SK-MEL-5 (cell line): ENCODE data around the gene DTNBP1. TPM values are rescaled to one million over a fixed set of nuclear protein-coding genes. Genes with fewer than 3 reads are reported as not detected.

Source experiments
- DNase-seq: peaks from one replicate; pipeline ENCODE4 v3.0.0-alpha.2; 2016; ENCODE audit warnings: low read depth, low spot score
- in situ Hi-C: cut with HindIII; loops from 2 replicates; pipeline ENCODE4 v1.10.0; 2016; ENCODE audit warnings: low sequenced_read_pairs, high pct_unique_total_duplicates, low pct_unique_long_range_greater_than_20kb
- total RNA-seq: library from RNA; depleted of rRNA; stranded (reverse); fragments of >200 nt; shearing (Covaris generic); gene quantifications from 2 replicates; pipeline ENCODE4 v1.2.3, GENCODE V29; 2014

The DTNBP1 gene
- total RNA-seq, 1 experiment from 2014 or later: 8.3 TPM

DNA sequence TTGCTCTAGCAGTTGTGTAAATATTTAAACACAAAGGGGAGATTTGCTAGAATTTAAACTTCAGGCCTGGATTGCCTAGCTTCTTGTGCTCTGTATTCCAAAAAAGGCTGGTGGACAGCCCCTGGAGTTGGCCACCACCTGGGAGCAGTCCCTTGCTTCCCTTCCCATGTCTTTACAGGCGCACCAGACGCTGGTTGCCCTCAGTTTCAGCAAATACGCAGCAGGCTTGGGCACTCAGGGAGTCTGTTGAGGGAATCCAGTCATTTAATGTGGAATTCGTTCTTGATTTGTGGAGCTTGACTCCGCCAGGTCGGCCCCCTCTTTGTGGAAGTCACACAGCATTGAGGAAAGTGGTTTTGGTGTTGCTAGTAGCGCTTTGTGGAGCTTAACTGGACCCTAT lies 156.8 kb downstream of the DTNBP1 start:
- in situ Hi-C loops: no loop called here
- no peak for DNase-seq

DNA sequence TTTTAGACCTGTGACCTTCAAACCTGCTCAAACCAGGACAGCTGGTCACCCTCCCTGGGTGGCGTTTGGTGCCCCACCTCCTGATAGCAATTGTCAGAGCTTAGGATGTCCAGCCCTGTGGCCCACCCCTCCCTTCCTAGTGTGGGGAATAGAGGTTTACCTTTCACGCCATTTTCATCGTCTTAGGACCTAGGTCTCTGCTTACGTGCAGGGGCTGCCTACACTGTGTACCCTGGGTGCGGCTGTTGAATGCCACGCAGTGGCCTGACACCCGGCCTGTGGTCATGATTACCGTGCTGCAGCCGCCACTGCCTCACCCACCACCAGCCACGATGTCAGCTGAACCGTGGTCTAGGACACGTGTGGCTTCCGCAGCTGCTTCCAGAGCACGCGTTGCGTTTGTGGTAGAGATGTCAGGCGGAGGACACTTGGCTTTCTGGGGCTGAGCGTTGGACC lies 157.3 kb downstream of the DTNBP1 start:
- in situ Hi-C loops: no loop called here
- no peak for DNase-seq

DNA sequence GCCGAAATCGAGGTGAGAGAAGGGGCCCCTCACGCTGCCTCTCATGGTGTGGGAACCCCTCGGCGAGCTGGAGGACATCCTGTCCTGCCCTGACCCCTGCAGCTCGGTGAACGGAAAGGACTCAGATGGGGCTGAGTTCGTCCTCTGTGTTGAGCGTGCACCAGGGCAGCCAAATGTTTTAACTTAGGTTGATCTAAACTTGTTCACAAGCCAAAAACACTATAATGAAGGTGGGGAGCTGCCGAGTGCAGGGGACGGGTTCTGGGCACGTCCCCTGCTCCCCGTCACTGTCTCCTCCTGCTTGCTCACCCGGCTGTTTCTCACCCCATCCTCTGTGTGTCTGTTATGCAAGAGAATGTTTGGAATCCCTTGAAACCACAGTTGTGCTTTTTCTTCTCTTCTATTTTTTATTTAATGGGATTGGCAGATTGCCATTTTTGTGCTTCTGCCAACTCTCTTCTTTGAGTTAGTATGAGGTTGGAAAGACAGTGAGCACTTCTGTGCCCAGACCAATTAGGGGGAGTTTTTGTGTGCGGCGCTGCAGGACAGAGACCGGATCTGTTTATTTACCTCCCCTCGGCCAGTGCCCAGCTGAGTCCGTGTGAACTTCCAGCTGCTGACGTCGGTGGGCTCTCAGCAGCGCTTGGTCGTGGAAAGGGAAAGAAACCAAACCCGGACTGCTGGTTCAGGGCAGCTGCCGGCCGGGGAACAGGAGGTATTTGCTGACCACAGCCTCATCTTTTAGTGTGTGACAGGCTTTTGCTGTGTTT lies 158.1 kb downstream of the DTNBP1 start:
- peak; percentile 100 for DNase-seq
- in situ Hi-C loops: no loop called here

DNA sequence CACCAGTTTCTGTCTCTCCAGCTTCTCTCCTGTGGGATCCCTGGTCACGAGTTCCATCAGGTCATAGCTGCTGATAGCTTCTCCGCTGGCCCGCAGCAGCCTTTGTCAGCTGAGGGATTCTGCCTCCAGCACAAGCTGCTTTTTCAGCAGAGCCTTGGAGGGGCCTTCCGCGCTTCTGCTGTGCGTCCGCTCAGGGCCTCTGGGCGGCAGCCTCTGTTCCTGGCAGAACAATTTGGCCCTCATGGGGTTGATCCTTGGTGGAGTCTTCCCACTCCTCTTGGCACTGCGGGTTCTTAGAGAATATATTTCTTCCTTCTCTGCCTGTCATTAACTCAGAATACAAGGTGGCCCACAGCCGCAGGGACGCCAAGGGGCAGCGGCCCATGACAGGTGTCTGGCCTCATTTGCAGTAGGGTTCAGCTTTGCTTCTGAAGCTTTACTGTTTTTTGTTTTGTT lies 158.8 kb downstream of the DTNBP1 start:
- in situ Hi-C loops: no loop called here
- peak; percentile 47 for DNase-seq

DNA sequence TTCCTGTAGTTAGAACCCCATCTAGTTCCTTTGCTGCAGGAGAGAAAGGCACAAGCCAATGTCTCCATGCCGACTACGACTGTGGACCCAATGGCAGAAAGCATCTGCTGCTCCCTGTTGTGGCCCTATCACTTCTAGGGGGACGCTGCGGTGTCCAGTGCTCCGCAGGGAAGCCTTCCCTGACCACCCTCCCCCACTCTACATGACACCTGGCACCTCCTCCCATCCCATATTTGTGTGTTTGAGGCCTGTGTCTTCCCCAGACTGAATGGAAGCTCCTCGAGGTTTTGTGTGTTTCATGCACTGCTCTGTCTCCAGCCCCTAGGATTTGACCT lies 159.5 kb downstream of the DTNBP1 start:
- no peak for DNase-seq
- in situ Hi-C loops: no loop called here

DNA sequence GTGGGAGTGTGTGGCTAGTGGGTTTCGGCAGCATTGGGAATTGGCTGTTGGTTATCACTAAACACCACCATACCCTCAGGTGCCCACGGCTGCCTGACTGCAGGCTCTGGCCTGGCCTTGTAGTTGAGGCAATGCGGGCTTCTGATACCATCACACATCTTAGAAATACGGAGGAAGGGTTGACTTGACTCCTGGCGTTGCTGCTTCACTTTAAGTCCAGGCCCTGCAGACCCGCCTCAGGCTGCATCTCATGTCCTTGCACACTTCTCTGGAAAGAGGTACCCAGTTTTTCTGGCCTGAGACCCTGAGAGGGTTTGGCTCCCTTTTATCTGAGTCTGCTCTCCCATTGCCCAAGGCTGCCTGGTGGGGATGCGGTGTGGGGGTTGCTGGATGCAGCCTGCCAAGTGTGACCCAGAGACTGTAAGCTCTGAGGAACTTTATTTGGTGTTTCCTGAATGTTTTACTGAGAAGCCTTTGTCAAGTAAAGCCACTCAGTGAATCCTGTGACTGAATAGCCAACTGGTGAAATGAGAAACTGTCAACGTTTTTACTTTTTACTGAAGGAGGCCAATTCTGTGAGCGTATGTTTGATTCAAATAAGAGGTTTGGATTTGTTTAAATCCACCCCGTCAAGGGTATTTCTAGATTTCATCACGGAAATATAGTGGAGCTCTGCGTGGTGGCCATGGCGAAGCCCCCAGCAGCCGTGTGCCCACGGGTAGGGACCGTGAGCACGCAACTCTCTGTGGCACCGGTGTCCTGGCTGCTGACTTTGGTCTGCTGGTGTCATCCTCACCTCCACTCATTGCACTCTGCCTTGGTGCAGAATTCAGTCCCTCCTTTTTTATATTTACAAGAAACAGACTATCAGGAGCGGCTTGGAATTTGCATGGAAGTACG lies 160.1 kb downstream of the DTNBP1 start:
- peak; percentile 62 for DNase-seq
- in situ Hi-C loops: no loop called here

DNA sequence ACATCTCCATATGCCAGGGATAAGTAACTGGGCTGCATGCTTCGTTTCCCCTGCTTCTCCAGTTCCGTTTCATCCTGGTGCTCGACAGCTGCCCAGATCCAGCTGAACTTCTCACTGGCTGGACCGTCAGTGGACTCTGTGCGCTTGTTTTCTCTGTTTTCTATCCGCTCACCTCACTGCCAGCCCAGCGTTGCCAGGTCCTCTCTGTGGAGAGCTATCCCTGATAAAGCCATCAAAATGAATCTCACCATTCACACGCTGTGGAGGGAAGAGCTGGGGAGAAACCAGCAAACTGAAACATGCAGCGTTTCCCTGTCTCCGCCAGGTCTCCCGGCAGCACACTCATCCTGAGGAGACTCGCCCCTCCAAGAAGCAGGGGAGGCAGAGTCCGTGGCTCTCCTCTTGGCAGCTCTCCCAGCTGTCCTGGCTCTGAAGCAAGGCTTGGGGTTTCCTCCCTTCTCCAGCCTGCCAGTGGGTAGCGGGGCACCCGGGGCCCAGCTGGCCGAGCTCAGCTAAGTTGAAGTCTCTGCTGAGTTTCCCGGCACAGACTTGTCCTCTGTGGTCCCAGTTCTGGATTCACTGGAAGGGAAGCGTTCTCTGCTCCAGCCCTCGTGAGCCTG lies 160.9 kb downstream of the DTNBP1 start:
- in situ Hi-C loops: no loop called here
- no peak for DNase-seq

DNA sequence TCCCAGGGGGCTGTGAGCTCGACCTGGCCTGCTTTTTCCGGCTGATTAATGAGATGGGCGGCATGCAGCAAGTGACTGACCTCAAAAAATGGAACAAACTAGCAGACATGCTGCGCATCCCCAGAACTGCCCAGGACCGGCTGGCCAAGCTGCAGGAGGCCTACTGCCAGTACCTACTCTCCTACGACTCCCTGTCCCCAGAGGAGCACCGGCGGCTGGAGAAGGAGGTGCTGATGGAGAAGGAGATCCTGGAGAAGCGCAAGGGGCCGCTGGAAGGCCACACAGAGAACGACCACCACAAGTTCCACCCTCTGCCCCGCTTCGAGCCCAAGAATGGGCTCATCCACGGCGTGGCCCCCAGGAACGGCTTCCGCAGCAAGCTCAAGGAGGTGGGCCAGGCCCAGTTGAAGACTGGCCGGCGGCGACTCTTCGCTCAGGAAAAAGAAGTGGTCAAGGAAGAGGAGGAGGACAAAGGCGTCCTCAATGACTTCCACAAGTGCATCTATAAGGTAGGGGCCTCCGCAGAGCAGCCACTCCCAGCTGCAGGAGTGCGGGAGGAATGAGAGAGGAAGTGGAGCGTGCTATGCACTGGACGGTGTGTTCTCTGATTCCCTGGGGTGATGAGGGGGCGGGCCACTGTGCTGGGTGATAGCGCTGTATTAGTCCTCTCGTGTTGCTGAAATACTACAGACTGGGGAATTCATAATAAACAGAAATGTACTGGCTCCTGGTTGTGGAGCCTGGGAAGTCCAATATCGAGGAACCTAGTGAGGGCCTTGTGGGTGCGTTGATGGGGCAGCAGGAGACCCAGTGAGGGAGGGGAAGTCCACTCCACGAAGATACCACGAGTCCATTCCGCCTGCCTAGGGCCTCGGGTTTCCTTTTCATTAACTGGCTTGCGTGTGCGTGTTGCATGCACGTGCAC lies 161.7 kb downstream of the DTNBP1 start:
- in situ Hi-C loops: no loop called here
- no peak for DNase-seq

DNA sequence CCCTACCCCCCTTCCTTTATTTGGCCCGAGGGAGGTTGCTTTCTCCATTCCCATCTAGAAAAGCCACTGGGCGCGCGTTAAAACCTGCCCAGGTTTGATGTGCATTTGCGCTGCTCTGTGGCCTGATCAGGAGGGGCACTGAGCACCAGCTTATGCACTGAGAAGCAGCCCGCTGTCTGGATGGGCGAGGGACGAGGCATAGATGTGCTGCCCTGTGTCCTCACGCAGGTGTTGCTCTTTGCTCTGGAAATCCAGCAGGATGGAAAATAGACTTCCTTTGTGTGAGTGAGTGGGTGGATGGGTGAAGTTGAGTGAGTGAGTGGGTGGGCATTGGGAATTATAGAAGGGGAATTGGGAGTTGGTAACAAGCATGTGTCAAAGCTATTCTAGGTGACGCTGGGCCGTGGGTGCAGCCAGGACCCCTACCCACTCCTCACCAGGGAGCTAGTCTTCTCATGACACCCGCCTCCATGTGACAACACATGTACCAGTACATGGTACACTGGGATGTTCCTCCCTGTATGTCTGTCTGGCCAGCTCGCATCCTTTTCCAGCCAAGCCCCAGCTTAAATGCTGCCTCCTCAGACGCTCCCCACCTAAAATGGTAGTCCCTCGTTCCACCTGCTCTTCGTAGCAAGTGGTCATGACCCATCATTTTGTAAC lies 162.6 kb downstream of the DTNBP1 start:
- no peak for DNase-seq
- in situ Hi-C loops: no loop called here

DNA sequence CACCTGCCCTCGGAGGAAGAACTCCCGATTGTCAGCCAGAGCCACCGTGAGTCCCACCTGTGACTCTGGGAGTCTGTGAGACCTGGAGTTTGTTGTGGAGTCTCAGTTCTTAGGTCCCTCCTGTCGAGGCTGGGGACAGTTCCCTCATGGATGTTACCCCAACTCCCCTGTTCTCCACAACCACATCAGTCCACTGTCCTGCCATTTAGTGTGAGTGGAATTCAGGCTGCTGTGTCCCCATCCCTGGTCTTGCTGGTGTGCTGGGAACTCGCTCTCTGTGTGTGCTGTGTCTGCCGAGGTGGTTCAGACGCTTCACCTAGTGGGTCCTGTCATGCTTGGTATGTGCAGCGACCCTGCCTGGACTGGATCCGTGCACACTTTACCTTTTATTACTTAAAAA lies 163.2 kb downstream of the DTNBP1 start:
- DNase-seq: no peak
- in situ Hi-C loops: no loop called here

DNA sequence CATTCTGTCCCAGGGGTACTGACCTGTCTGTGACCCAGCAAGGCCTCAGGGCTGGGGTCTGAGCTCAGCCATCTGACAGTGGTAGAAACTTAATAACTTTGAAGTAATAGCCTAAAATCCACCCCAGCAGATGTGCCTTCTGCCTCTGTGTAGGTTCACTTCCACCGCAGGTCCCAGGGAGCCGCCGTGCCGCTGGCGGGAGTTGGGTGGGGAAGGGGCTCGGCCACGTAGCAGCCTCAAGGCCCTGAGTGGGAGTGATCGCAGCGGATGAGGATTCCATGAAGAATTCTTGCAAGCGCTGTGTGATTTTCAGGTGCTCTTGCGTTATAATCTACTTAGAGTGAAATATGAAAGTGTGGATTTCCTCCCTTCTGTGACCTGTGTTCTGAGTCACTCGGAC lies 163.7 kb downstream of the DTNBP1 start:
- DNase-seq: no peak
- in situ Hi-C loops: no loop called here

DNA sequence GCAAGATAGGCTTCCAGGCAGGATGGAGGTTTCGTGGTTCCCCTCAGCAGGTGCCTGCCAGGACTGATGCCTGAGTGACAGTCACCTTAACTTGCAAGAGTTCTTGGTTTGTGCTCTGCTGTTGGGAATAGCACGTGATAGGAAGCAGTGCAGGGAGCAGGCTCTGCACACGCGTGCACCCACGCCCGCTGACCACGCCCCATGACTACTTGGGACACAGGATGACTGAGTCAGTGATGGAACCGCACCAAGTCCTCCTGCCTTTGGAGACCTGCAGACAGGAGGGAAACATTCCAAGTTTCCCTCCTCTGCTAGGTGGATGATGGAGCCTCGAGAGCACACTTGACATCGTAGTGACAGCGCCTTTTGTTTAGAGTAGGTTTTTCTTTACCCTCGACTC lies 164.2 kb downstream of the DTNBP1 start:
- DNase-seq: no peak
- in situ Hi-C loops: no loop called here

DNA sequence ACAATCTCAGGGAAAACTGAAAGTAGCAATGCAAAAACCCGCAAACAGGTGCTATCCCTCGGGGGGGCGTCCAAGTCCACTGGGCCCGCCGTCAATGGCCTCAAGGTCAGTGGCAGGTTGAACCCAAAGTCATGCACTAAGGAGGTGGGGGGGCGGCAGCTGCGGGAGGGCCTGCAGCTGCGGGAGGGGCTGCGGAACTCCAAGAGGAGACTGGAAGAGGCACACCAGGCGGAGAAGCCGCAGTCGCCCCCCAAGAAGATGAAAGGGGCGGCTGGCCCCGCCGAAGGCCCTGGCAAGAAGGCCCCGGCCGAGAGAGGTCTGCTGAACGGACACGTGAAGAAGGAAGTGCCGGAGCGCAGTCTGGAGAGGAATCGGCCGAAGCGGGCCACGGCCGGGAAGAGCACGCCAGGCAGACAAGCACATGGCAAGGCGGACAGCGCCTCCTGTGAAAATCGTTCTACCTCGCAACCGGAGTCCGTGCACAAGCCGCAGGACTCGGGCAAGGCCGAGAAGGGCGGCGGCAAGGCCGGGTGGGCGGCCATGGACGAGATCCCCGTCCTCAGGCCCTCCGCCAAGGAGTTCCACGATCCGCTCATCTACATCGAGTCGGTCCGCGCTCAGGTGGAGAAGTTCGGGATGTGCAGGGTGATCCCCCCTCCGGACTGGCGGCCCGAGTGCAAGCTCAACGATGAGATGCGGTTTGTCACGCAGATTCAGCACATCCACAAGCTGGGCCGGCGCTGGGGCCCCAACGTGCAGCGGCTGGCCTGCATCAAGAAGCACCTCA lies 166.3 kb downstream of the DTNBP1 start:
- in situ Hi-C loops: no loop called here

DNA sequence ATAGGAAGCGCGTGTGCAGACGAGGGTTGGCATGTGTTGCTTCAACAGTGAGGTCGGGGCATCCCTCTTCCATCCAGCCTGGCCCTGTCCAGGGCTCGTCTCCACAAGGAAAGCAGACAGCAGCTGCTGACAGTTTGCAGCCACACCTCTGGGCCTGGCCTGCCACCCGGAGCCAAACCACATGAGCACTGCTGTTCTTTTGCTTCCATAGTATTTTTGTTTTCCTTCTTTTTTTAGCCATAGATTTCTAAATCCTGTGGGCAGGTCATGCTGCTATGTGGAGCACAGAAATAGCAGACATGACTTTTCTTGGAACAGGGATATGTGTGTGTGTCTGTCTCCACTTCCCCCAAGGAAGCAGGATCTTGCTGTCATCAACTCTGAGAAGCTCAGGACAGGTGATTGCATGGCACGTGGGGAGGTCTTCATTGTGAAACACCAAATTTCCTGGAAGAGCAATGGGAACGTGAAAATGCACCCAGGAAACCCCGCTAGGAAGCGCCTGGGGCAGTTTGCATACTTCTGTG lies 167.4 kb downstream of the DTNBP1 start:
- peak; percentile 26 for DNase-seq
- in situ Hi-C loops: no loop called here

More for the DNA sequence above, 166.3 kb downstream of the DTNBP1 start:
- no peak for DNase-seq

DNA sequence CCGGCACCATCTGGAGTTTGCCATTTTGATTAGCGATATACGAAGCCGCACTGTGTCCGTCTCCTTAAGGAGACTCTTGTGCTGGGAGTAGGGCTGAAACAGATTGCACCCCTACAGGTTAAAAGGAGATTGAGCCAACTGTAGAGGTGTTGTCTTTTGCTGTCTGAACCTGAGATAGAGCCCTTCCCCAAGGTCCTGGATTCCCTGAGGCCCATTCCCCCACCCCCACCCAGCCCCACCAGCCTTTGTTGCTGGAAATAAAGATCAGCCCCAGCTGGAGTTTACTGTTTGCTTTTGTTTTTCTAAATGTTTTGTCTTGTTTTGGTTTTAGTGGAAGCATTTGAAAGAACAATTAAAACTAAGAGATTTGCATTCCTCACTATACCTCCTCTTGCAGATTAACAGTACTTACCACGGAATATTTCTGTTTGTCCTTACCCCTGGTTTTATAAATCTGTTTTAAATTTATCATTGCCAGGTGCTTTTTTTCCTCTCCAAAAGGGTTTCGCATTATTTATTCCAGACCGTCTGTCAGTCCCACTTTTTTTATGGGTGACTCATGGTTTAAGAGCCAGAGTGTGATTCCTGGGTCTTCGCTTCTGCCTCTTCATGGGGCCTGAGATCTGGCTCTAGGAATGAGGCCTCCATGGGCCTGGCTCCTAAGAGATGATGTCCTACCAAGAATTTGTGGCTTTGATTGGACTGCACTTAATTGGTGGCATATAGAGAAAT lies 169.2 kb downstream of the DTNBP1 start:
- no peak for DNase-seq
- in situ Hi-C loops: no loop called here

DNA sequence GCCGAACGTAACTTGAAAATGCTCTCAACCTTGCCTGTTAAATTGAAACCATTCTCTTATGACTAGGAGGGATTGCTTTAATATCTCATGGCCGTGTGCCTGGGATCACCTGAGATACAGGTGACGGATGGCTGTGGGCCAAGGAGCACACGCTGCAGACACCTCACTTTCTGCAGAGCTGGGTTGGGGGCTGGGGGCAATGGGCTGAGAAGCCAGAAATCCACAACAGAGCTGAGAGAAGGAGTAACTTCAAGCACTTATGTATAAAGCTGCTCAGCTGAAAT lies 170.9 kb downstream of the DTNBP1 start:
- no peak for DNase-seq
- in situ Hi-C loops: no loop called here
